Peyer's patch (tissue), 4 donors: ENCODE measurements around the gene CDH4. TPM values are rescaled to one million over a fixed set of nuclear protein-coding genes. Genes with fewer than 3 reads are reported as not detected.

Source experiments
- DNase-seq, 3 donors: peaks; one replicate each; pipeline ENCODE4 v3.0.0-alpha.2; 2017 to 2019
- H3K27ac ChIP-seq, 4 donors: fragments of 200-600 bp; sonication (generic); one replicate each; pipeline ENCODE4 v1.5.1; 2016 to 2019
- H3K27me3 ChIP-seq, 2 donors: fragments of 200-600 bp; sonication (generic); one replicate each; pipeline ENCODE4 v1.5.1; 2019
- H3K36me3 ChIP-seq, 3 donors: fragments of 200-600 bp; sonication (generic); one replicate each; pipeline ENCODE4 v1.5.1; 2016 to 2019
- H3K4me1 ChIP-seq, 4 donors: fragments of 200-600 bp; sonication (generic); one replicate each; pipeline ENCODE4 v1.5.1; 2016 to 2019
- H3K4me3 ChIP-seq, 4 donors: fragments of 200-600 bp; sonication (generic); 1 replicate in 3 of 4; 2 replicates in 1 of 4; pipeline ENCODE4 v1.5.1; 2016 to 2019; ENCODE audit warnings: mild to moderate bottlenecking in 1 of 4
- H3K9me3 ChIP-seq, 4 donors: fragments of 200-600 bp; sonication (generic); one replicate each; pipeline ENCODE4 v1.5.1; 2016 to 2019; ENCODE audit warnings: mild to moderate bottlenecking in 1 of 4
- POLR2A ChIP-seq, 2 donors: fragments of 450-650 bp; IDR thresholded peaks; one replicate each; pipeline ENCODE4 v1.5.1; 2017; ENCODE audit warnings: antibody characterized with exemption in 2 of 2, mild to moderate bottlenecking in 2 of 2, moderate library complexity in 2 of 2
- total RNA-seq, 4 donors: library from RNA; depleted of rRNA; stranded (reverse); fragments of >200 nt; gene quantifications; one replicate each; pipeline ENCODE4 v1.1.0, GENCODE V29; 2016
- TF ChIP-seq, protein P1 (sequence below), 6 experiments: fragments of 450-650 bp in 4 of 6; fragments of 200-600 bp in 2 of 6; sonication (generic) in 1 of 6; IDR thresholded peaks; one replicate each; pipeline ENCODE4 v1.5.1; 2017 to 2019; ENCODE audit warnings: antibody characterized with exemption in 6 of 6, mild to moderate bottlenecking in 3 of 6, moderate library complexity in 1 of 6

CDH4 gene
- total RNA-seq, 4 donors from 2014 or later, result 0.27 TPM; not detected in 3

DNA sequence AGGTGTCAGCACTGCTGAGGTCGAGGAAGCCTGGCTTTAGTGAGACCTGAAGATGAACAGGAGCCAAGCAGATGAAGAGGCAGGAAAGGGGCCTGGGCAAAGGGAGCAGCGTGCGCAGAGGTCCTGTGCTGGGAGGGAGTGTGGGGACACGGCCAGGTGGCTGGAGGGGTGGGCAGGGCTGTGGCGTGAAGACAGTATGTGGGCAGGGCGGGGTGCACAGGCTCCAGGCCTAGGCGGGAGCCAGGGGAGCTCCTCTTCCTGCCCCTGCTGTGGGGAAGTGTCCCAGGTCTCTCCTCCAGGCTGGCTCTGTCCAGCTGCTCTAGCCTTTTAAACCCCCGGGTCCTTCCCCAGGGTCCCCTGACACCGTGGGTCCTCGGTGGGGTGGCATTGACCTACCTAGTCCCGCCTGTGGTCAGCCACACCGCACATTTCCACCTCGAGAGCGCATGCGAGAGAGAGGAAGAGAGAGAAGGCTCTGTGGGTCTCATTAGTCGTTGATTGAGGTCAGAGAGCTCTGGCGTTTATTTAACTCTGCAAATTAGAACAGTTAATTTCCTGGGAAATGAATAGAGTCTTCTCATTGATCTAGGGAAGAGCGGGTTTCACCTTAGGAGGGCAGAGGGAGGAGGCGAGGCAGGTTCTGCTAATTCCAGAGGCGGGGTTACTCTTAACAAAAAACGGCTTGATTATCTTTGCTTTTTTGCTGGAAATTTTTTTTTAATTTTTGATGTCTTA lies 68.8 kb downstream of the CDH4 start:
- no peak for TF ChIP-seq POLR2A (IDR thresholded peaks at IDR 0.05)
- TF ChIP-seq, protein P1, sequence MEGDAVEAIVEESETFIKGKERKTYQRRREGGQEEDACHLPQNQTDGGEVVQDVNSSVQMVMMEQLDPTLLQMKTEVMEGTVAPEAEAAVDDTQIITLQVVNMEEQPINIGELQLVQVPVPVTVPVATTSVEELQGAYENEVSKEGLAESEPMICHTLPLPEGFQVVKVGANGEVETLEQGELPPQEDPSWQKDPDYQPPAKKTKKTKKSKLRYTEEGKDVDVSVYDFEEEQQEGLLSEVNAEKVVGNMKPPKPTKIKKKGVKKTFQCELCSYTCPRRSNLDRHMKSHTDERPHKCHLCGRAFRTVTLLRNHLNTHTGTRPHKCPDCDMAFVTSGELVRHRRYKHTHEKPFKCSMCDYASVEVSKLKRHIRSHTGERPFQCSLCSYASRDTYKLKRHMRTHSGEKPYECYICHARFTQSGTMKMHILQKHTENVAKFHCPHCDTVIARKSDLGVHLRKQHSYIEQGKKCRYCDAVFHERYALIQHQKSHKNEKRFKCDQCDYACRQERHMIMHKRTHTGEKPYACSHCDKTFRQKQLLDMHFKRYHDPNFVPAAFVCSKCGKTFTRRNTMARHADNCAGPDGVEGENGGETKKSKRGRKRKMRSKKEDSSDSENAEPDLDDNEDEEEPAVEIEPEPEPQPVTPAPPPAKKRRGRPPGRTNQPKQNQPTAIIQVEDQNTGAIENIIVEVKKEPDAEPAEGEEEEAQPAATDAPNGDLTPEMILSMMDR (IDR thresholded peaks at IDR 0.05), result no peak

DNA sequence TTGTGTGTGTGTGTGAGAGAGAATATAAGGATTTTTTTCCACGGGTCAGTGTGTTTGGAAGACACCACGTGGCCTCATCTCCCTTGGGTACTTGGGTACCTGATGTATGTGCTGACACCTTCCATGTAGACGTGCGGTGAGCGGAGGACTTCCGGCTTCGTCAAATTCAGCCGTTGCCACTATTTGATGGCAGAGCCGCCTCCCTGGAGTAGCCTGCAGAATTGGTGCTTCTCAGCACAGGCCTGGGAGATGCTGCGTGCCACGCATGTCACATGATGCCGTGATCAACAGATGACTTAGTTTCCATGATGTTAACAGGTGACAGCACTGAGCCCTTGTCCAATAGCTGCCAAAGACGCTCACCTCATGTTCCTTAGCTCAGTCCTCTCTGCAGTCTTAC lies 69.4 kb downstream of the CDH4 start:
- H3K4me1 ChIP-seq, result no peaks in the 10 kb centered on the region
- no peak overlapping the region for H3K4me3 ChIP-seq
- no peak for DNase-seq
- no peaks in the 10 kb centered on the region for H3K36me3 ChIP-seq
- no peaks in the 10 kb centered on the region for H3K9me3 ChIP-seq
- H3K27ac ChIP-seq, result no peak overlapping the region
- H3K27me3 ChIP-seq, result no peaks in the 10 kb centered on the region
- no peak for TF ChIP-seq POLR2A (IDR thresholded peaks at IDR 0.05)
- TF ChIP-seq, protein P1 (IDR thresholded peaks at IDR 0.05), result no peak

More for the DNA sequence above, 68.8 kb downstream of the CDH4 start:
- H3K4me1 ChIP-seq, result no peaks in the 10 kb centered on the region
- H3K27me3 ChIP-seq, result no peaks in the 10 kb centered on the region
- no peak for DNase-seq
- H3K9me3 ChIP-seq, result no peaks in the 10 kb centered on the region
- no peak overlapping the region for H3K4me3 ChIP-seq
- H3K27ac ChIP-seq, result no peak overlapping the region
- H3K36me3 ChIP-seq, result no peaks in the 10 kb centered on the region

DNA sequence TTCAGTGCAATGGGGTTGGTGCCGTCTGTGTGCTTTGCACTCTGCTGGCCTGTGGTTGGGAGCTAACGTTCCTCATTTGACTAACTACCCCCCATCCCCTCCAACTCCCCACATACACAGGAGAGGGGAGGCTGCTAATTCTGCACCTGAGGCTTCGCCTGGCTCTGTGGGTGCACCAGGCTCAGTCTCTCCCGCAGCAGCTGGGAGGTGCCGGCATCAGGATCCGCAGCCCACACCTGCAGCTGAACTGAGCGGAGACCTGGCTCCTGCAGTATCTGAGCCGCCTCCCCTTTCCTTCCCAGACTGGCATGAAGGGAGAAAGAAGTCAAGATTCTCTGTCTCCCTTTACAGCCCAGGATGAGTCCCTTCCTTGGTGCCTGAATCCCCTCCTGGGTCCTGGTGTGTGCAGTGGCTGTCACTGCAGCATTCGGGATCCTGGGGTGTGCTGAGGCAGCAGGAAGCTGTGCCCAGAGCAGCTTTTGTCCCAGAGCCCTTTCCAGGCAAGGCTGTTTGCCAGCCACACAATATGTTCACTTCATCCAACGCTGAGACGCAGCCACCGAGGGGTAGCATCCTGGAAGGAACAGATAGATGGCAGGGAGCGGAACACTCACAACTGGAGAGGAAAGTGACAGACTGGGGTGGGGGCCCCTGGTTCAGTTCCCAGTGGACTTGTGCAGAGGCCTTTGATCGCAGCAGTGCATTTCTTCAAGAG lies 70.2 kb downstream of the CDH4 start:
- Histone ChIP-seq H3K4me3 (no peak overlapping the region), H3K4me1 (no peaks in the 10 kb centered on the region), H3K9me3 (no peaks in the 10 kb centered on the region), H3K36me3 (no peaks in the 10 kb centered on the region), H3K27ac (no peak overlapping the region), H3K27me3 (no peaks in the 10 kb centered on the region)
- no peak for TF ChIP-seq POLR2A (IDR thresholded peaks at IDR 0.05)
- TF ChIP-seq, protein P1 (IDR thresholded peaks at IDR 0.05), result no peak
- no peak for DNase-seq

DNA sequence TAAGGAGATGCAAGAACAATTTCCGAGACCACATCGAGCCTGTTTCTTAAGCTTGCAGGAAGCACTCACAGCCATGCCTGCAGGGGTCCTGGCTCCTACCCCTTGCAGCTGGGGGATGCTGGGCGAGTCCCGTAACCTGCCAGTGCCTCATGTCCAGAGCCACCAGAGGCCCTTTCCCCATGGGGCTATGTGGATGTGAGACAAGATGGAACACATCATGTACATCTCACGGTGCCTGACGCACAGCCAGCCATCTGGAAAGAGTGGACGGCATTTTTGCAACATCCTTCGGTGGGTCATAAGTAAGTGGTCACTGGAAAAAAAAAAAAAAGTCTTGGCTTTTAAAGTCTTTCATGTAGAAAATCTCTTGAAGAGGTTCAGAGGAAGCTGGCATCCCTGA lies 72.8 kb downstream of the CDH4 start:
- Histone ChIP-seq H3K27me3 (no peaks in the 10 kb centered on the region), H3K4me1 (no peaks in the 10 kb centered on the region), H3K9me3 (no peaks in the 10 kb centered on the region), H3K4me3 (no peak overlapping the region), H3K36me3 (no peaks in the 10 kb centered on the region), H3K27ac (no peak overlapping the region)
- DNase-seq, result no peak
- TF ChIP-seq, protein P1 (IDR thresholded peaks at IDR 0.05), result no peak
- TF ChIP-seq POLR2A (IDR thresholded peaks at IDR 0.05), result no peak

DNA sequence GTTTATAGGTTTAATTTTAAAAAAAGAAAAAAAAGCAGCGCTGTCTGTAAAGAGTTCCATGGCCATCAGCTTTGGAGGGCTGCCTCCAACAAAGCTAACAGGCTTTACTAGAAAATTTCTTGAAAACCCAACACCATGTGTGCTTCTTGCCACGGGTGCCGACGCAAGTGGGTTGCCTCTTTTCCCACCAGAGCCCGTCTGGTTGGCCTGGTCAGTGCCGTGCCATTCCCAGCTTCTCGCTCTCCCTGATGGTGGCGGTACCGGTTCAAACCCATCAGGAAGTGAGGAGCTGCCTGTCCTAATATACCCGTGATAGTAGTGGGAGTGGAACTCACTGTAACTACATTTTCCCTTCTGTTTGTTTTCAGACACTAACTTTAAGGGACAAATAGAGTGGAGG lies 73.7 kb downstream of the CDH4 start:
- DNase-seq, result no peak
- H3K27ac ChIP-seq, result no peak overlapping the region
- H3K36me3 ChIP-seq, result no peaks in the 10 kb centered on the region
- TF ChIP-seq POLR2A (IDR thresholded peaks at IDR 0.05), result no peak
- TF ChIP-seq, protein P1 (IDR thresholded peaks at IDR 0.05), result no peak
- no peaks in the 10 kb centered on the region for H3K9me3 ChIP-seq
- no peaks in the 10 kb centered on the region for H3K27me3 ChIP-seq
- no peak overlapping the region for H3K4me3 ChIP-seq
- H3K4me1 ChIP-seq, result no peaks in the 10 kb centered on the region
